ENCODE measurements around the gene KCNH4.

DNA sequence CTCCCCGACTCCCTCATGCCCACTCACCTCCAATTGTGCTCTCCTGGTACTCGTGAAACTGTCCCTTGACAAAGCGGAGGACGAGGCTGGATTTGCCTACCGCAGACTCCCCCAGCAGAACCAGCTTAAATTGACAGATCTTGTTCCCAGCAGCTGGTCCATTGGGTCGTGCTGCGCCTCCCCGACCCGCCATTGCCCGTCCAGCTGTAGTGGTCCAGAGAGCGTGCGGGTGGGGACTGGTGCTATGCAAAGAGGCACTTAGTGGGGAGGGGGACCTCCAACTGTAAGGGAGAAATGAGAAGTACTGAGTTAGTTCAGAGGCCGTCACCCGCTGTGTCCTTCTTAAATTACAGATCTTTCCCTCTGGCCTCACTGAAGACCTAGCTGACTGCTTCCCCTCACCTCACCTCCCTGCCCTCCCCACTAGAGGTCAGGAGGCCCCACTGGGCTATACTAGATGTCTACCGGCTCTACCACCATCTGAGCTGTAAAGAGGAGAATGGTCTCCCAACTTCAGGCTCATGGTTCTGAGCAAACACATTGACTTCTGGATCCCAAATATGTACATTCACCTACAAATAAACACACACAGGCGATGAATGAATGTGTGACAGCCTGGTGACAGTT is 50.5 kb downstream of the KCNH4 start:
- TF ChIP-seq, protein P1, sequence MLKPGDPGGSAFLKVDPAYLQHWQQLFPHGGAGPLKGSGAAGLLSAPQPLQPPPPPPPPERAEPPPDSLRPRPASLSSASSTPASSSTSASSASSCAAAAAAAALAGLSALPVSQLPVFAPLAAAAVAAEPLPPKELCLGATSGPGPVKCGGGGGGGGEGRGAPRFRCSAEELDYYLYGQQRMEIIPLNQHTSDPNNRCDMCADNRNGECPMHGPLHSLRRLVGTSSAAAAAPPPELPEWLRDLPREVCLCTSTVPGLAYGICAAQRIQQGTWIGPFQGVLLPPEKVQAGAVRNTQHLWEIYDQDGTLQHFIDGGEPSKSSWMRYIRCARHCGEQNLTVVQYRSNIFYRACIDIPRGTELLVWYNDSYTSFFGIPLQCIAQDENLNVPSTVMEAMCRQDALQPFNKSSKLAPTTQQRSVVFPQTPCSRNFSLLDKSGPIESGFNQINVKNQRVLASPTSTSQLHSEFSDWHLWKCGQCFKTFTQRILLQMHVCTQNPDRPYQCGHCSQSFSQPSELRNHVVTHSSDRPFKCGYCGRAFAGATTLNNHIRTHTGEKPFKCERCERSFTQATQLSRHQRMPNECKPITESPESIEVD (tag by site-specific recombination; IDR thresholded peaks at IDR 0.05) = no peak
- TF ChIP-seq YY1 (tag by site-specific recombination; IDR thresholded peaks at IDR 0.05) (no peak), ZFP3 (tag by site-specific recombination; IDR thresholded peaks at IDR 0.05; ENCODE audit: low read depth) (no peak), ZNF274 (IDR thresholded peaks at IDR 0.05; ENCODE audit: low read length) (no peak), ZNF274 (tag by site-specific recombination; IDR thresholded peaks at IDR 0.05; ENCODE audit: borderline replicate concordance) (no peak), KLF10 (tag by site-specific recombination; IDR thresholded peaks at IDR 0.05) (no peak), ZNF169 (tag by site-specific recombination; IDR thresholded peaks at IDR 0.05) (no peak), ZNF214 (tag by site-specific recombination; IDR thresholded peaks at IDR 0.05; ENCODE audit: borderline replicate concordance) (no peak)
- TF ChIP-seq, protein P2, sequence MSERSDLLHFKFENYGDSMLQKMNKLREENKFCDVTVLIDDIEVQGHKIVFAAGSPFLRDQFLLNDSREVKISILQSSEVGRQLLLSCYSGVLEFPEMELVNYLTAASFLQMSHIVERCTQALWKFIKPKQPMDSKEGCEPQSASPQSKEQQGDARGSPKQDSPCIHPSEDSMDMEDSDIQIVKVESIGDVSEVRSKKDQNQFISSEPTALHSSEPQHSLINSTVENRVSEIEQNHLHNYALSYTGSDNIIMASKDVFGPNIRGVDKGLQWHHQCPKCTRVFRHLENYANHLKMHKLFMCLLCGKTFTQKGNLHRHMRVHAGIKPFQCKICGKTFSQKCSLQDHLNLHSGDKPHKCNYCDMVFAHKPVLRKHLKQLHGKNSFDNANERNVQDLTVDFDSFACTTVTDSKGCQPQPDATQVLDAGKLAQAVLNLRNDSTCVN (tag by site-specific recombination; optimal IDR thresholded peaks at IDR 0.05) = no peak
- TF ChIP-seq, protein P3, sequence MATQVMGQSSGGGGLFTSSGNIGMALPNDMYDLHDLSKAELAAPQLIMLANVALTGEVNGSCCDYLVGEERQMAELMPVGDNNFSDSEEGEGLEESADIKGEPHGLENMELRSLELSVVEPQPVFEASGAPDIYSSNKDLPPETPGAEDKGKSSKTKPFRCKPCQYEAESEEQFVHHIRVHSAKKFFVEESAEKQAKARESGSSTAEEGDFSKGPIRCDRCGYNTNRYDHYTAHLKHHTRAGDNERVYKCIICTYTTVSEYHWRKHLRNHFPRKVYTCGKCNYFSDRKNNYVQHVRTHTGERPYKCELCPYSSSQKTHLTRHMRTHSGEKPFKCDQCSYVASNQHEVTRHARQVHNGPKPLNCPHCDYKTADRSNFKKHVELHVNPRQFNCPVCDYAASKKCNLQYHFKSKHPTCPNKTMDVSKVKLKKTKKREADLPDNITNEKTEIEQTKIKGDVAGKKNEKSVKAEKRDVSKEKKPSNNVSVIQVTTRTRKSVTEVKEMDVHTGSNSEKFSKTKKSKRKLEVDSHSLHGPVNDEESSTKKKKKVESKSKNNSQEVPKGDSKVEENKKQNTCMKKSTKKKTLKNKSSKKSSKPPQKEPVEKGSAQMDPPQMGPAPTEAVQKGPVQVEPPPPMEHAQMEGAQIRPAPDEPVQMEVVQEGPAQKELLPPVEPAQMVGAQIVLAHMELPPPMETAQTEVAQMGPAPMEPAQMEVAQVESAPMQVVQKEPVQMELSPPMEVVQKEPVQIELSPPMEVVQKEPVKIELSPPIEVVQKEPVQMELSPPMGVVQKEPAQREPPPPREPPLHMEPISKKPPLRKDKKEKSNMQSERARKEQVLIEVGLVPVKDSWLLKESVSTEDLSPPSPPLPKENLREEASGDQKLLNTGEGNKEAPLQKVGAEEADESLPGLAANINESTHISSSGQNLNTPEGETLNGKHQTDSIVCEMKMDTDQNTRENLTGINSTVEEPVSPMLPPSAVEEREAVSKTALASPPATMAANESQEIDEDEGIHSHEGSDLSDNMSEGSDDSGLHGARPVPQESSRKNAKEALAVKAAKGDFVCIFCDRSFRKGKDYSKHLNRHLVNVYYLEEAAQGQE (tag by site-specific recombination; IDR thresholded peaks at IDR 0.05) = no peak
- TF ChIP-seq, protein P4, sequence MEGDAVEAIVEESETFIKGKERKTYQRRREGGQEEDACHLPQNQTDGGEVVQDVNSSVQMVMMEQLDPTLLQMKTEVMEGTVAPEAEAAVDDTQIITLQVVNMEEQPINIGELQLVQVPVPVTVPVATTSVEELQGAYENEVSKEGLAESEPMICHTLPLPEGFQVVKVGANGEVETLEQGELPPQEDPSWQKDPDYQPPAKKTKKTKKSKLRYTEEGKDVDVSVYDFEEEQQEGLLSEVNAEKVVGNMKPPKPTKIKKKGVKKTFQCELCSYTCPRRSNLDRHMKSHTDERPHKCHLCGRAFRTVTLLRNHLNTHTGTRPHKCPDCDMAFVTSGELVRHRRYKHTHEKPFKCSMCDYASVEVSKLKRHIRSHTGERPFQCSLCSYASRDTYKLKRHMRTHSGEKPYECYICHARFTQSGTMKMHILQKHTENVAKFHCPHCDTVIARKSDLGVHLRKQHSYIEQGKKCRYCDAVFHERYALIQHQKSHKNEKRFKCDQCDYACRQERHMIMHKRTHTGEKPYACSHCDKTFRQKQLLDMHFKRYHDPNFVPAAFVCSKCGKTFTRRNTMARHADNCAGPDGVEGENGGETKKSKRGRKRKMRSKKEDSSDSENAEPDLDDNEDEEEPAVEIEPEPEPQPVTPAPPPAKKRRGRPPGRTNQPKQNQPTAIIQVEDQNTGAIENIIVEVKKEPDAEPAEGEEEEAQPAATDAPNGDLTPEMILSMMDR (tag by site-specific recombination; IDR thresholded peaks at IDR 0.05) = no peak
- TF ChIP-seq, protein P5, sequence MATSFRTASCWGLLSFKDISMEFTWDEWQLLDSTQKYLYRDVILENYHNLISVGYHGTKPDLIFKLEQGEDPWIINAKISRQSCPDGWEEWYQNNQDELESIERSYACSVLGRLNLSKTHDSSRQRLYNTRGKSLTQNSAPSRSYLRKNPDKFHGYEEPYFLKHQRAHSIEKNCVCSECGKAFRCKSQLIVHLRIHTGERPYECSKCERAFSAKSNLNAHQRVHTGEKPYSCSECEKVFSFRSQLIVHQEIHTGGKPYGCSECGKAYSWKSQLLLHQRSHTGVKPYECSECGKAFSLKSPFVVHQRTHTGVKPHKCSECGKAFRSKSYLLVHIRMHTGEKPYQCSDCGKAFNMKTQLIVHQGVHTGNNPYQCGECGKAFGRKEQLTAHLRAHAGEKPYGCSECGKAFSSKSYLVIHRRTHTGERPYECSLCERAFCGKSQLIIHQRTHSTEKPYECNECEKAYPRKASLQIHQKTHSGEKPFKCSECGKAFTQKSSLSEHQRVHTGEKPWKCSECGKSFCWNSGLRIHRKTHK (tag by site-specific recombination; IDR thresholded peaks at IDR 0.05) = no peak
